ENCODE data around the gene CNDP2. TPM values are rescaled to one million over a fixed set of nuclear protein-coding genes. Genes with fewer than 3 reads are reported as not detected.

The CNDP2 gene
- total RNA-seq, 1 experiment from 2014 or later = 310 TPM

DNA sequence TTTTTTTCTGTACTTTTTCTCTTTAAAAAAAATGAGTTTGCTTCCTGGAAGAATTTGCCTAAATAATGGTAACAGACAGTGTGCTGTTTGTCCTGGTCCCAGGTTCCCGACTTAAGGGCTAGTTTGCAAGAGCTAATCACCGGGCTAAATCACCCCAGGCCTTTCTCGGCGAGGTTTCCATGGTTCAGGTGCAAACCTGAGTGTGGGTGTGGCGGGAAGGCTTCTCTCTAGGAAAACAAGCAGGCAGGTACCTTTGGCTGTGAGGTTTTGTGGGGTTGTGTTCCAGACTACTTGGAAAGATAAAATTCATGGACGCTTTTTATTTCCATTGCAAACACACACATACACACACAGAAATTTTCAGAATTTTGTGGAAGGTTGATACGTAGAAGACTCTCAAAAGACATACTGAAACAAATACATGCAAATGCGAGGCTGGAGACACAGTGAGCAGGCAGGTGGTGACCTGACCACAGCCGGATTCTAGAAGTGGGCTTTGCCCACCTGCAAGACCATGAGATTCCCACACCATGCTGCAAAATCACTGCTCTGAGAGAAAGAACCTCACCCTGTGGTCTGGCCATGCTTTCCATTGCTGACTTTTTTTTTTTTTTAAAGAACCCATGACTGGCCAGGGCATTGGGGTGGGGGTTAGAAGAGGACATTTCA is 39.0 kb downstream of the CNDP2 start:
- in situ Hi-C loops (cut with HindIII; ENCODE audit: low pct_unique_long_range_greater_than_20kb, low sequenced_read_pairs) = no loop called here
- TF ChIP-seq TCF7L2 (IDR thresholded peaks at IDR 0.05; ENCODE audit: low read depth, low read length) (no peak), SIN3A (IDR thresholded peaks at IDR 0.05; ENCODE audit: borderline replicate concordance, insufficient read depth, low read depth, low read length) (no peak), POLR2AphosphoS5 (IDR thresholded peaks at IDR 0.05; ENCODE audit: low read depth, low read length) (no peak)
- TF ChIP-seq, protein P1, sequence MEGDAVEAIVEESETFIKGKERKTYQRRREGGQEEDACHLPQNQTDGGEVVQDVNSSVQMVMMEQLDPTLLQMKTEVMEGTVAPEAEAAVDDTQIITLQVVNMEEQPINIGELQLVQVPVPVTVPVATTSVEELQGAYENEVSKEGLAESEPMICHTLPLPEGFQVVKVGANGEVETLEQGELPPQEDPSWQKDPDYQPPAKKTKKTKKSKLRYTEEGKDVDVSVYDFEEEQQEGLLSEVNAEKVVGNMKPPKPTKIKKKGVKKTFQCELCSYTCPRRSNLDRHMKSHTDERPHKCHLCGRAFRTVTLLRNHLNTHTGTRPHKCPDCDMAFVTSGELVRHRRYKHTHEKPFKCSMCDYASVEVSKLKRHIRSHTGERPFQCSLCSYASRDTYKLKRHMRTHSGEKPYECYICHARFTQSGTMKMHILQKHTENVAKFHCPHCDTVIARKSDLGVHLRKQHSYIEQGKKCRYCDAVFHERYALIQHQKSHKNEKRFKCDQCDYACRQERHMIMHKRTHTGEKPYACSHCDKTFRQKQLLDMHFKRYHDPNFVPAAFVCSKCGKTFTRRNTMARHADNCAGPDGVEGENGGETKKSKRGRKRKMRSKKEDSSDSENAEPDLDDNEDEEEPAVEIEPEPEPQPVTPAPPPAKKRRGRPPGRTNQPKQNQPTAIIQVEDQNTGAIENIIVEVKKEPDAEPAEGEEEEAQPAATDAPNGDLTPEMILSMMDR (IDR thresholded peaks at IDR 0.05) = no peak
- TF ChIP-seq, protein P2, sequence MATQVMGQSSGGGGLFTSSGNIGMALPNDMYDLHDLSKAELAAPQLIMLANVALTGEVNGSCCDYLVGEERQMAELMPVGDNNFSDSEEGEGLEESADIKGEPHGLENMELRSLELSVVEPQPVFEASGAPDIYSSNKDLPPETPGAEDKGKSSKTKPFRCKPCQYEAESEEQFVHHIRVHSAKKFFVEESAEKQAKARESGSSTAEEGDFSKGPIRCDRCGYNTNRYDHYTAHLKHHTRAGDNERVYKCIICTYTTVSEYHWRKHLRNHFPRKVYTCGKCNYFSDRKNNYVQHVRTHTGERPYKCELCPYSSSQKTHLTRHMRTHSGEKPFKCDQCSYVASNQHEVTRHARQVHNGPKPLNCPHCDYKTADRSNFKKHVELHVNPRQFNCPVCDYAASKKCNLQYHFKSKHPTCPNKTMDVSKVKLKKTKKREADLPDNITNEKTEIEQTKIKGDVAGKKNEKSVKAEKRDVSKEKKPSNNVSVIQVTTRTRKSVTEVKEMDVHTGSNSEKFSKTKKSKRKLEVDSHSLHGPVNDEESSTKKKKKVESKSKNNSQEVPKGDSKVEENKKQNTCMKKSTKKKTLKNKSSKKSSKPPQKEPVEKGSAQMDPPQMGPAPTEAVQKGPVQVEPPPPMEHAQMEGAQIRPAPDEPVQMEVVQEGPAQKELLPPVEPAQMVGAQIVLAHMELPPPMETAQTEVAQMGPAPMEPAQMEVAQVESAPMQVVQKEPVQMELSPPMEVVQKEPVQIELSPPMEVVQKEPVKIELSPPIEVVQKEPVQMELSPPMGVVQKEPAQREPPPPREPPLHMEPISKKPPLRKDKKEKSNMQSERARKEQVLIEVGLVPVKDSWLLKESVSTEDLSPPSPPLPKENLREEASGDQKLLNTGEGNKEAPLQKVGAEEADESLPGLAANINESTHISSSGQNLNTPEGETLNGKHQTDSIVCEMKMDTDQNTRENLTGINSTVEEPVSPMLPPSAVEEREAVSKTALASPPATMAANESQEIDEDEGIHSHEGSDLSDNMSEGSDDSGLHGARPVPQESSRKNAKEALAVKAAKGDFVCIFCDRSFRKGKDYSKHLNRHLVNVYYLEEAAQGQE (IDR thresholded peaks at IDR 0.05; ENCODE audit: insufficient read depth in 1 of 2, low read depth in 2 of 2, low read length in 1 of 2) = no peak
- no peaks in the 10 kb centered on the region for H3K36me3 ChIP-seq (ENCODE audit: control insufficient read depth, insufficient read depth, low read length)
- DNase-seq (ENCODE audit: low read depth, low spot score) (no peak), ATAC-seq (no peak)
- no TSS peak for BruUV-seq (replicated peaks)
- H3K4me1 ChIP-seq (ENCODE audit: control insufficient read depth, insufficient read depth, low read length) = no peaks in the 10 kb centered on the region
- CTCF ChIA-PET = no interaction called here
- peaks cover 4% of the 10 kb centered on the region; the same call in 1 of the 2 replicates for H3K27me3 ChIP-seq (ENCODE audit: control insufficient read depth, insufficient read depth, low read length)
- intact Hi-C loops (cut with micrococcal nuclease; ENCODE audit: unreplicated experiment) = no loop called here
- POLR2A ChIA-PET = no interaction called here
- no peak overlapping the region for H3K4me3 ChIP-seq (ENCODE audit: low read depth in 2 of 2, low read length in 2 of 2)
- no peaks in the 10 kb centered on the region for H3K9me3 ChIP-seq (ENCODE audit: control insufficient read depth, insufficient read depth, low read depth, low read length)
- no peak overlapping the region for H3K27ac ChIP-seq (ENCODE audit: low read length)

DNA sequence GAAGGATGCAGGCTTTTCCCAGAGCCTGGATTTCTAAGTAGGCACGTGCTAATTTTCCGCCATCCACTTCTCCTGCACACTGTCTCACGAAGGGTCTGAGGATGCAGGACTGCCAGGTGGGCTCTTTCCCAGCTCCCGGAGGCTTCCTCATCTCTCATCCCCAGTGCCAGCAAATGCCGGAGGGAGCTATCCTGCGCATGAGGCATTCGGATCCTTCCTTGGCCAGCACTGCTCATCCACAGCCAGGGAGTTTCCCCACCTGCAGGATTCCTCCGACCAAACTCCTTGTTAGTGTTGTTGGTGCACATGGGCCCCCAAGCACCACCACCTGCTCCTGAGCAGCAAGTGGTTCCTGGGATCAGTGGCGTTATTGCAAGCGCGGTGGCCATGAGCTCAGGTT is 43.1 kb downstream of the CNDP2 start:
- H3K27ac ChIP-seq (ENCODE audit: low read length) = no peak overlapping the region
- TF ChIP-seq, protein P1 (IDR thresholded peaks at IDR 0.05) = no peak
- TF ChIP-seq TCF7L2 (IDR thresholded peaks at IDR 0.05; ENCODE audit: low read depth, low read length) (no peak), POLR2AphosphoS5 (IDR thresholded peaks at IDR 0.05; ENCODE audit: low read depth, low read length) (no peak), SIN3A (IDR thresholded peaks at IDR 0.05; ENCODE audit: borderline replicate concordance, insufficient read depth, low read depth, low read length) (no peak)
- TF ChIP-seq, protein P2 (IDR thresholded peaks at IDR 0.05; ENCODE audit: insufficient read depth in 1 of 2, low read depth in 2 of 2, low read length in 1 of 2) = no peak
- no peaks in the 10 kb centered on the region for H3K36me3 ChIP-seq (ENCODE audit: control insufficient read depth, insufficient read depth, low read length)
- no peaks in the 10 kb centered on the region for H3K4me1 ChIP-seq (ENCODE audit: control insufficient read depth, insufficient read depth, low read length)
- no peak for DNase-seq (ENCODE audit: low read depth, low spot score)
- no peaks in the 10 kb centered on the region for H3K9me3 ChIP-seq (ENCODE audit: control insufficient read depth, insufficient read depth, low read depth, low read length)
- H3K27me3 ChIP-seq (ENCODE audit: control insufficient read depth, insufficient read depth, low read length) = peaks cover 4% of the 10 kb centered on the region; the same call in 1 of the 2 replicates
- in situ Hi-C loops (cut with HindIII; ENCODE audit: low pct_unique_long_range_greater_than_20kb, low sequenced_read_pairs) = no loop called here
- intact Hi-C loops (cut with micrococcal nuclease; ENCODE audit: unreplicated experiment) = no loop called here
- no peak overlapping the region for H3K4me3 ChIP-seq (ENCODE audit: low read depth in 2 of 2, low read length in 2 of 2)
- ChIA-PET CTCF (no interaction called here), POLR2A (no interaction called here)
- ATAC-seq = no peak
- no TSS peak for BruUV-seq (replicated peaks)

Data from Panc1 (cell line).